ENCODE results near the gene DGCR8.

The DGCR8 gene

GRCh38 chr22:20118300-20119020 is 38.4 kb downstream of the DGCR8 start:
- Histone ChIP-seq H3K4me1 (ENCODE audit: control insufficient read depth, low read length) (peaks cover 34% of the 10 kb centered on the region), H4K20me1 (ENCODE audit: control insufficient read depth, insufficient read depth, low read depth, low read length) (peaks cover 22% of the 10 kb centered on the region), H3K9me2 (replicated peaks; ENCODE audit: control insufficient read depth, low read length) (no peaks in the 10 kb centered on the region), H3K9me3 (ENCODE audit: control insufficient read depth, insufficient read depth, low read length) (no peaks in the 10 kb centered on the region), H3K79me2 (ENCODE audit: control insufficient read depth, low read length) (peaks cover 91% of the 10 kb centered on the region), H3K27me3 (ENCODE audit: control insufficient read depth, low read length) (no peaks in the 10 kb centered on the region), H3K4me2 (ENCODE audit: low read length) (peak overlapping the region; percentile 84), H3K4me3 (ENCODE audit: low read length) (peak overlapping the region; percentile 93), H3K27ac (ENCODE audit: low read depth, low read length) (peak overlapping the region; percentile 65), H3K36me3 (ENCODE audit: control insufficient read depth, low read length) (peaks cover 90% of the 10 kb centered on the region), H3F3A (ENCODE audit: control insufficient read depth, insufficient read depth) (no peaks in the 10 kb centered on the region)
- TF ChIP-seq EZH2phosphoT487 (IDR thresholded peaks at IDR 0.05; ENCODE audit: borderline replicate concordance, low read length) (no peak), CTCF (IDR thresholded peaks at IDR 0.05; ENCODE audit: low read depth, low read length, poor library complexity, severe bottlenecking) (no peak)

- H3K36me3 ChIP-seq (ENCODE audit: control insufficient read depth, low read length), result peaks cover 90% of the 10 kb centered on the region
- H3K9me2 ChIP-seq (replicated peaks; ENCODE audit: control insufficient read depth, low read length), result no peaks in the 10 kb centered on the region
- no peaks in the 10 kb centered on the region for H3K9me3 ChIP-seq (ENCODE audit: control insufficient read depth, insufficient read depth, low read length)
- H4K20me1 ChIP-seq (ENCODE audit: control insufficient read depth, insufficient read depth, low read depth, low read length), result peaks cover 24% of the 10 kb centered on the region
- no peak overlapping the region for H3K4me3 ChIP-seq (ENCODE audit: low read length)
- TF ChIP-seq EZH2phosphoT487 (IDR thresholded peaks at IDR 0.05; ENCODE audit: borderline replicate concordance, low read length) (no peak), CTCF (IDR thresholded peaks at IDR 0.05; ENCODE audit: low read depth, low read length, poor library complexity, severe bottlenecking) (no peak)
- H3K4me1 ChIP-seq (ENCODE audit: control insufficient read depth, low read length), result peaks cover 21% of the 10 kb centered on the region
- H3K4me2 ChIP-seq (ENCODE audit: low read length), result no peak overlapping the region
- H3K79me2 ChIP-seq (ENCODE audit: control insufficient read depth, low read length), result peaks cover 69% of the 10 kb centered on the region
- no peaks in the 10 kb centered on the region for H3K27me3 ChIP-seq (ENCODE audit: control insufficient read depth, low read length)
- H3F3A ChIP-seq (ENCODE audit: control insufficient read depth, insufficient read depth), result peaks cover 12% of the 10 kb centered on the region; the same call in 1 of the 2 replicates
- no peak overlapping the region for H3K27ac ChIP-seq (ENCODE audit: low read depth, low read length)
Observed at GRCh38 chr22:20121856-20122415, 41.9 kb downstream of the DGCR8 start.

GRCh38 chr22:20123366-20124082 is 43.5 kb downstream of the DGCR8 start:
- H3F3A ChIP-seq (ENCODE audit: control insufficient read depth, insufficient read depth), result peaks cover 27% of the 10 kb centered on the region
- peaks cover 21% of the 10 kb centered on the region for H3K4me1 ChIP-seq (ENCODE audit: control insufficient read depth, low read length)
- H3K36me3 ChIP-seq (ENCODE audit: control insufficient read depth, low read length), result peaks cover 97% of the 10 kb centered on the region
- H3K9me2 ChIP-seq (replicated peaks; ENCODE audit: control insufficient read depth, low read length), result no peaks in the 10 kb centered on the region
- H3K4me2 ChIP-seq (ENCODE audit: low read length), result no peak overlapping the region
- no peak overlapping the region for H3K4me3 ChIP-seq (ENCODE audit: low read length)
- TF ChIP-seq EZH2phosphoT487 (IDR thresholded peaks at IDR 0.05; ENCODE audit: borderline replicate concordance, low read length) (no peak), CTCF (IDR thresholded peaks at IDR 0.05; ENCODE audit: low read depth, low read length, poor library complexity, severe bottlenecking) (no peak)
- peaks cover 59% of the 10 kb centered on the region for H3K79me2 ChIP-seq (ENCODE audit: control insufficient read depth, low read length)
- peaks cover 28% of the 10 kb centered on the region for H4K20me1 ChIP-seq (ENCODE audit: control insufficient read depth, insufficient read depth, low read depth, low read length)
- H3K27ac ChIP-seq (ENCODE audit: low read depth, low read length), result no peak overlapping the region
- no peaks in the 10 kb centered on the region for H3K9me3 ChIP-seq (ENCODE audit: control insufficient read depth, insufficient read depth, low read length)
- H3K27me3 ChIP-seq (ENCODE audit: control insufficient read depth, low read length), result no peaks in the 10 kb centered on the region

All from DOHH2 (cell line).